Liver (tissue), 9 donors: ENCODE results near the gene SLC22A5. TPM values are rescaled to one million over a fixed set of nuclear protein-coding genes. Genes with fewer than 3 reads are reported as not detected.

Source experiments
- DNase-seq: peaks from one replicate; pipeline ENCODE4 v3.0.0-alpha.2; 2017; ENCODE audit warnings: low spot score
- H3K27ac ChIP-seq, 2 donors: one replicate each; pipeline ENCODE4 v1.7.0; 2013; ENCODE audit warnings: inconsistent platforms in 2 of 2, low read length in 2 of 2, control low read depth in 1 of 2, low read depth in 1 of 2, mild to moderate bottlenecking in 1 of 2
- H3K27me3 ChIP-seq, 4 donors: one replicate each; pipeline versions ENCODE4 v1.6.1 to v1.7.0; 2013; ENCODE audit warnings: low read length in 3 of 4, inconsistent platforms in 1 of 4, mild to moderate bottlenecking in 1 of 4, moderate library complexity in 1 of 4; ENCODE audit not compliant: control insufficient read depth in 4 of 4, insufficient read depth in 4 of 4
- H3K36me3 ChIP-seq, 4 donors: one replicate each; pipeline versions ENCODE4 v1.6.1 to v1.7.0; 2013; ENCODE audit warnings: low read length in 3 of 4, mild to moderate bottlenecking in 3 of 4, low read depth in 1 of 4, moderate library complexity in 1 of 4; ENCODE audit not compliant: control insufficient read depth in 4 of 4, insufficient read depth in 3 of 4
- H3K4me1 ChIP-seq, 4 donors: one replicate each; pipeline versions ENCODE4 v1.6.1 to v1.7.0; 2013; ENCODE audit warnings: low read length in 3 of 4, mild to moderate bottlenecking in 3 of 4, moderate library complexity in 1 of 4; ENCODE audit not compliant: control insufficient read depth in 4 of 4, insufficient read depth in 4 of 4
- H3K4me3 ChIP-seq, 3 donors: one replicate each; pipeline versions ENCODE4 v1.6.1 to v1.7.0; 2013; ENCODE audit warnings: low read length in 3 of 3, control low read depth in 1 of 3, low read depth in 1 of 3, mild to moderate bottlenecking in 1 of 3
- H3K9ac ChIP-seq, 2 donors: one replicate each; pipeline ENCODE4 v1.7.0; 2013; ENCODE audit warnings: low read length in 2 of 2, mild to moderate bottlenecking in 2 of 2, moderate library complexity in 2 of 2, control low read depth in 1 of 2, low read depth in 1 of 2
- H3K9me3 ChIP-seq, 4 donors: one replicate each; pipeline versions ENCODE4 v1.6.1 to v1.7.0; 2013; ENCODE audit warnings: low read length in 3 of 4; ENCODE audit not compliant: control insufficient read depth in 4 of 4
- EGR1 ChIP-seq, 2 donors: IDR thresholded peaks; 2 replicates each; pipeline ENCODE4 v1.6.1; 2016 to 2018; ENCODE audit warnings: antibody characterized with exemption in 2 of 2, low read depth in 2 of 2
- FOXA1 ChIP-seq: IDR thresholded peaks from 2 replicates; pipeline ENCODE4 v1.6.1; 2016; ENCODE audit warnings: antibody characterized with exemption
- GABPA ChIP-seq, 2 donors: IDR thresholded peaks in 1 of 2; conservative IDR thresholded peaks in 1 of 2; 2 replicates each; pipeline ENCODE4 v1.6.1; 2016; ENCODE audit warnings: antibody characterized with exemption in 2 of 2, mild to moderate bottlenecking in 1 of 2, moderate library complexity in 1 of 2
- HNF4A ChIP-seq, 2 donors: conservative IDR thresholded peaks; 2 replicates each; pipeline ENCODE4 v1.6.1; 2016; ENCODE audit warnings: antibody characterized with exemption in 2 of 2, mild to moderate bottlenecking in 2 of 2
- JUND ChIP-seq, 2 donors: IDR thresholded peaks; 2 replicates each; pipeline ENCODE4 v1.6.1; 2016; ENCODE audit warnings: antibody characterized with exemption in 2 of 2
- NR2F2 ChIP-seq: IDR thresholded peaks from 2 replicates; pipeline ENCODE4 v1.6.1; 2016; ENCODE audit warnings: antibody characterized with exemption
- RAD21 ChIP-seq, 2 donors: IDR thresholded peaks; 2 replicates each; pipeline ENCODE4 v1.6.1; 2016; ENCODE audit warnings: antibody characterized with exemption in 2 of 2, mild to moderate bottlenecking in 2 of 2
- RXRA ChIP-seq, 2 donors: IDR thresholded peaks; 2 replicates each; pipeline ENCODE4 v1.6.1; 2017 to 2018; ENCODE audit warnings: antibody characterized with exemption in 2 of 2, mild to moderate bottlenecking in 1 of 2
- TAF1 ChIP-seq: conservative IDR thresholded peaks from 2 replicates; pipeline ENCODE4 v1.6.1; 2016; ENCODE audit warnings: antibody characterized with exemption, mild to moderate bottlenecking
- YY1 ChIP-seq: IDR thresholded peaks from 2 replicates; pipeline ENCODE4 v1.6.1; 2016; ENCODE audit warnings: antibody characterized with exemption, mild to moderate bottlenecking
- WGBS: extraction: QIAGEN DNeasy Blood & Tissue Kit; methylation state at CpG from one replicate; pipeline ENCODE4 v1.1.7; 2013; 5-methylcytosine and 5-hydroxymethylcytosine counted together
- polyA plus RNA-seq, 2 donors: library from polyadenylated mRNA; stranded (reverse) in 1 of 2; unstranded in 1 of 2; fragments of 200-250 nt in 1 of 2; fragments of >200 nt in 1 of 2; fragmentation: Nextera tagmentation in 1 of 2; extraction: Ambion mirVana in 1 of 2; gene quantifications; one replicate each; pipeline versions ENCODE4 v1.2.1 to v1.2.3, GENCODE V29; 2013 to 2015
- total RNA-seq, 2 donors: library from RNA; depleted of rRNA; stranded (reverse); fragments of >200 nt; gene quantifications; one replicate each; pipeline ENCODE4 v1.2.3, GENCODE V29; 2014
- TF ChIP-seq, protein P1 (sequence below): IDR thresholded peaks from 2 replicates; pipeline ENCODE4 v1.6.1; 2016; ENCODE audit warnings: antibody characterized with exemption
- TF ChIP-seq, protein P2 (sequence below): fragments of 150-350 bp; IDR thresholded peaks from 2 replicates; pipeline ENCODE4 v1.5.1; 2017; ENCODE audit warnings: improper control_type of control experiment, low read depth, low read length; ENCODE audit not compliant: missing input control
- TF ChIP-seq, protein P3 (sequence below): IDR thresholded peaks from 2 replicates; pipeline ENCODE4 v1.6.1; 2016; ENCODE audit warnings: antibody characterized with exemption
- TF ChIP-seq, protein P4 (sequence below): IDR thresholded peaks from 2 replicates; pipeline ENCODE4 v1.6.1; 2016; ENCODE audit warnings: antibody characterized with exemption
- TF ChIP-seq, protein P5 (sequence below): IDR thresholded peaks from 2 replicates; pipeline ENCODE4 v1.6.1; 2016; ENCODE audit warnings: antibody characterized with exemption, mild to moderate bottlenecking
- donor health status: healthy.
- donor health status: healthy.
- donor health status: healthy.
- donor health status: healthy.
- donor health status: healthy.

Gene SLC22A5
- total and polyA plus RNA-seq, 4 donors = 3.4 to 12.7 (median 8.5) TPM

DNA sequence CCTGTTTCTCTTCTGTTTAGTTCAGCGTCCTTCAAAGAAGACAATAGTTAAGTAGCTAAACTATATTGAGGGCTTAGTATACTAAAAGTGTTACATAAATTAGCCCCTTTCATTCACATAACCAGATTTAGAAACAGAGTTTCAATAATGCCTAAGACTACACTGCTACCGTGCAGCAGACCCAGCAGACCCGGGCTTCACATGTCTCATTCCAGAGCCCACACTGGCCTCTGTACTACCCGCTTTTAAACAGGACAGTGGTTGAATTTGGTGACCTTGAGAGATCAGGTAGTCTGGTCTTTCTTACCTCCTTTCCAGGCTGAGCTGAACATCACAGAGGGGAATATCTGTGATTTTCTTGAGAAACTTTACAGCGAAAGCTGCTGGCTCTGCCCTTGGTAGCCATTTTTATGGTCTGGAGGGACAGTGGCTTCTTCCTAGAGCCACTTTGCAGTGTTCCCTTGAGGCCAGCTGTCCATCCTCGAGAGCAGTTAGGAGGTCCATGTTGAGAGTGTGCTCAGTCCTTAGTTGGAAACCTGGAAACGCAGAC, 56.5 kb downstream of the SLC22A5 start:
- Histone ChIP-seq H3K9me3 (no peaks in the 10 kb centered on the region), H3K9ac (peak overlapping the region in 1 of 2 donors; percentile 4), H3K4me3 (peak overlapping the region in 1 of 3 donors; percentile 3), H3K36me3 (peaks cover 0 to 4% (median 0%) of the 10 kb centered on the region in 4 donors), H3K27me3 (no peaks in the 10 kb centered on the region), H3K27ac (peak overlapping the region; percentile 81 to 94), H3K4me1 (peaks cover 26 to 70% (median 50%) of the 10 kb centered on the region in 4 donors)
- DNase-seq = peak; percentile 25
- TF ChIP-seq NR2F2 (no peak), RXRA (IDR thresholded peaks at IDR 0.05) (no peak)
- TF ChIP-seq, protein P1, sequence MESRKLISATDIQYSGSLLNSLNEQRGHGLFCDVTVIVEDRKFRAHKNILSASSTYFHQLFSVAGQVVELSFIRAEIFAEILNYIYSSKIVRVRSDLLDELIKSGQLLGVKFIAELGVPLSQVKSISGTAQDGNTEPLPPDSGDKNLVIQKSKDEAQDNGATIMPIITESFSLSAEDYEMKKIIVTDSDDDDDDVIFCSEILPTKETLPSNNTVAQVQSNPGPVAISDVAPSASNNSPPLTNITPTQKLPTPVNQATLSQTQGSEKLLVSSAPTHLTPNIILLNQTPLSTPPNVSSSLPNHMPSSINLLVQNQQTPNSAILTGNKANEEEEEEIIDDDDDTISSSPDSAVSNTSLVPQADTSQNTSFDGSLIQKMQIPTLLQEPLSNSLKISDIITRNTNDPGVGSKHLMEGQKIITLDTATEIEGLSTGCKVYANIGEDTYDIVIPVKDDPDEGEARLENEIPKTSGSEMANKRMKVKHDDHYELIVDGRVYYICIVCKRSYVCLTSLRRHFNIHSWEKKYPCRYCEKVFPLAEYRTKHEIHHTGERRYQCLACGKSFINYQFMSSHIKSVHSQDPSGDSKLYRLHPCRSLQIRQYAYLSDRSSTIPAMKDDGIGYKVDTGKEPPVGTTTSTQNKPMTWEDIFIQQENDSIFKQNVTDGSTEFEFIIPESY = no peak
- WGBS = 84% methylated on average over 7 of the region's 7 CpGs

DNA sequence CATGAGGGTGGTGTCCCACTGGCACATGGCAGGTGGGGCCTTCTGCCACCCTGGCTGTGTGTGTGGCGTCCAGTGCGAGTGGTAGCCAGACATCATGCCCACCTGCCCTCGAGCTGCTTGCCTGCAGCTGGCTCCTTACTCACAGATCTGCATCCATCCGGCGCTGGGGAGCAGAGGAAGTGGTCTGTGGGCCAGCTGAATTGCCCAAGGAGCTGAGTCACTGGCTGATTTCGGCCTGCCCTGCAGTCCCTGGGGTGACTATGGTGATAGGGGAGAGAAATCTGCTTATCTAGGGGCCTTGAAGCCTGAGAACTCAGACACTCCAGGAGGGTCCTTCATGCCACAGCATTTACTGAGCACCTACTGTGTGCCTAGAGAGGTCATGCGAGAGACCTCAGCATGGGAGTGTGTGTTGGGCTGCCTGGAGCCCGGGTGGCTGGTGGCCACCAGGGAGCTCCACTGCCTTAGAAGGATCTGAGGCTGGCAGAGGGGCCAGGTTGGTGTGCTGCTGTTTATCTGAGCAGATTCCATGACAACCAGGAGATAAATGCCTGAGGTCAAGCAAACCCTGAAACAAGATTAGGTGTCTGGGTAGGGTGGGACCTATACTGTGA, 57.1 kb downstream of the SLC22A5 start:
- H3K9me3 ChIP-seq = no peaks in the 10 kb centered on the region
- 65% methylated on average over 8 of the region's 8 CpGs for WGBS
- DNase-seq = no peak
- no peaks in the 10 kb centered on the region for H3K27me3 ChIP-seq
- peak overlapping the region; percentile 15 to 27 for H3K9ac ChIP-seq
- peak overlapping the region; percentile 81 to 94 for H3K27ac ChIP-seq
- TF ChIP-seq RXRA (IDR thresholded peaks at IDR 0.05) (no peak), RAD21 (IDR thresholded peaks at IDR 0.05) (peak; percentile 70 to 79), JUND (IDR thresholded peaks at IDR 0.05) (peak in 1 of 2 donors; percentile 52)
- TF ChIP-seq, protein P2, sequence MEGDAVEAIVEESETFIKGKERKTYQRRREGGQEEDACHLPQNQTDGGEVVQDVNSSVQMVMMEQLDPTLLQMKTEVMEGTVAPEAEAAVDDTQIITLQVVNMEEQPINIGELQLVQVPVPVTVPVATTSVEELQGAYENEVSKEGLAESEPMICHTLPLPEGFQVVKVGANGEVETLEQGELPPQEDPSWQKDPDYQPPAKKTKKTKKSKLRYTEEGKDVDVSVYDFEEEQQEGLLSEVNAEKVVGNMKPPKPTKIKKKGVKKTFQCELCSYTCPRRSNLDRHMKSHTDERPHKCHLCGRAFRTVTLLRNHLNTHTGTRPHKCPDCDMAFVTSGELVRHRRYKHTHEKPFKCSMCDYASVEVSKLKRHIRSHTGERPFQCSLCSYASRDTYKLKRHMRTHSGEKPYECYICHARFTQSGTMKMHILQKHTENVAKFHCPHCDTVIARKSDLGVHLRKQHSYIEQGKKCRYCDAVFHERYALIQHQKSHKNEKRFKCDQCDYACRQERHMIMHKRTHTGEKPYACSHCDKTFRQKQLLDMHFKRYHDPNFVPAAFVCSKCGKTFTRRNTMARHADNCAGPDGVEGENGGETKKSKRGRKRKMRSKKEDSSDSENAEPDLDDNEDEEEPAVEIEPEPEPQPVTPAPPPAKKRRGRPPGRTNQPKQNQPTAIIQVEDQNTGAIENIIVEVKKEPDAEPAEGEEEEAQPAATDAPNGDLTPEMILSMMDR = peak; percentile 39
- TF ChIP-seq, protein P3, sequence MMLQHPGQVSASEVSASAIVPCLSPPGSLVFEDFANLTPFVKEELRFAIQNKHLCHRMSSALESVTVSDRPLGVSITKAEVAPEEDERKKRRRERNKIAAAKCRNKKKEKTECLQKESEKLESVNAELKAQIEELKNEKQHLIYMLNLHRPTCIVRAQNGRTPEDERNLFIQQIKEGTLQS = no peak
- H3K4me1 ChIP-seq = peaks cover 26 to 64% (median 50%) of the 10 kb centered on the region in 4 donors
- peaks cover 0 to 4% (median 0%) of the 10 kb centered on the region in 4 donors for H3K36me3 ChIP-seq
- no peak overlapping the region for H3K4me3 ChIP-seq

DNA sequence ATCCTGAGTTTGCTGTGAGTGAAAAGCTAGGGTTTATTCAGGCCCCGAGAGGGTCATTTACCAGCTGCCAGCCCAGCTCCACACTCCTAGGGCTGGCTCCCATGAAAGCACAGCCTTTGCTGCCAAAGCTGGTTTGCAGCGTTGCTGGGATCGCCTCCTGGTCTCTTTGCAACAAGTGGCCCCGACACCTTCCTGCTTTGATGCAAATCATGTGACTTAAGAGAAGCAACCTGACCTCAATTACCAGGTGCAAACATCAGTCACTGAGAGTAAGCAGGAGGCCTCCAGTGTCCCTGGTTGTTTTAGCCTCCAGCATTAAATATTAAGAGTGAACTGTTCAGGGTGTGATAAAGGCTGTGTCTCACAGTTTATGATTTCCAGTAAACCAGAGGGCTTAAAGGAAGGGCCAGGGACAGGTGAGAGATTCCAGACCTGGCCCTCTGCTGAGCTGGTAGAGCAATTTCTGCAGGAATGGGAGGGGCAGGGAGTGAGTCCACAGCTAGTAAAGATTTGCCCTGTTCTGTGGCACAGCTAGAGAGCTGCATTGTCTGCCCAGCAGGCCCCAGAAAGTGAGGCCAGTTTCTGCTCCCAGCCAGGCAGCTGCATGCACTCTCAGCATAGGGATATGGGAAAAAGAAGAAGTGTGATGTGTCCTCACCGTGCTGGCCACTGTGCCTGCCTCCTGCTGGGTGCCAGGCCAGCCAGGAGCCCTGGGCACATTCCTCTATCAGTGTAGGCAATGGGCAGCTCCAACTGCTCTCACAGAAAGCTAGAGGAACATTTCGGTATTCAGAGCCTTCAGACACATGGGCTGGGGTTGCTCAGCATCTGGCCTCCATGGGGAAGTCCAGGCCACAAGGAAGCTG, 58.0 kb downstream of the SLC22A5 start:
- Histone ChIP-seq H3K9me3 (no peaks in the 10 kb centered on the region), H3K9ac (peak overlapping the region; percentile 17 to 27), H3K4me1 (peaks cover 24 to 59% (median 45%) of the 10 kb centered on the region in 4 donors), H3K27me3 (no peaks in the 10 kb centered on the region), H3K36me3 (peaks cover 0 to 4% (median 0%) of the 10 kb centered on the region in 4 donors), H3K27ac (peak overlapping the region; percentile 81 to 94), H3K4me3 (no peak overlapping the region)
- WGBS = 28% methylated on average over 6 of the region's 6 CpGs
- peak; percentile 32 for DNase-seq
- peak; percentile 48 for TF ChIP-seq YY1
- no peak for TF ChIP-seq GABPA (IDR thresholded peaks at IDR 0.05 in 1 of 2, conservative IDR thresholded peaks at IDR 0.05 in 1 of 2)
- no peak for TF ChIP-seq TAF1
- TF ChIP-seq RAD21 (IDR thresholded peaks at IDR 0.05) = peak in 1 of 2 donors; percentile 20
- peak in 1 of 2 donors; percentile 50 for TF ChIP-seq HNF4A (conservative IDR thresholded peaks at IDR 0.05)
- TF ChIP-seq FOXA1 = no peak
- no peak for TF ChIP-seq JUND (IDR thresholded peaks at IDR 0.05)
- no peak for TF ChIP-seq NR2F2
- TF ChIP-seq, protein P4, sequence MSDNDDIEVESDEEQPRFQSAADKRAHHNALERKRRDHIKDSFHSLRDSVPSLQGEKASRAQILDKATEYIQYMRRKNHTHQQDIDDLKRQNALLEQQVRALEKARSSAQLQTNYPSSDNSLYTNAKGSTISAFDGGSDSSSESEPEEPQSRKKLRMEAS = peak; percentile 37
- TF ChIP-seq EGR1 (IDR thresholded peaks at IDR 0.05; ENCODE audit: low read depth in 2 of 2) = no peak
- TF ChIP-seq, protein P5, sequence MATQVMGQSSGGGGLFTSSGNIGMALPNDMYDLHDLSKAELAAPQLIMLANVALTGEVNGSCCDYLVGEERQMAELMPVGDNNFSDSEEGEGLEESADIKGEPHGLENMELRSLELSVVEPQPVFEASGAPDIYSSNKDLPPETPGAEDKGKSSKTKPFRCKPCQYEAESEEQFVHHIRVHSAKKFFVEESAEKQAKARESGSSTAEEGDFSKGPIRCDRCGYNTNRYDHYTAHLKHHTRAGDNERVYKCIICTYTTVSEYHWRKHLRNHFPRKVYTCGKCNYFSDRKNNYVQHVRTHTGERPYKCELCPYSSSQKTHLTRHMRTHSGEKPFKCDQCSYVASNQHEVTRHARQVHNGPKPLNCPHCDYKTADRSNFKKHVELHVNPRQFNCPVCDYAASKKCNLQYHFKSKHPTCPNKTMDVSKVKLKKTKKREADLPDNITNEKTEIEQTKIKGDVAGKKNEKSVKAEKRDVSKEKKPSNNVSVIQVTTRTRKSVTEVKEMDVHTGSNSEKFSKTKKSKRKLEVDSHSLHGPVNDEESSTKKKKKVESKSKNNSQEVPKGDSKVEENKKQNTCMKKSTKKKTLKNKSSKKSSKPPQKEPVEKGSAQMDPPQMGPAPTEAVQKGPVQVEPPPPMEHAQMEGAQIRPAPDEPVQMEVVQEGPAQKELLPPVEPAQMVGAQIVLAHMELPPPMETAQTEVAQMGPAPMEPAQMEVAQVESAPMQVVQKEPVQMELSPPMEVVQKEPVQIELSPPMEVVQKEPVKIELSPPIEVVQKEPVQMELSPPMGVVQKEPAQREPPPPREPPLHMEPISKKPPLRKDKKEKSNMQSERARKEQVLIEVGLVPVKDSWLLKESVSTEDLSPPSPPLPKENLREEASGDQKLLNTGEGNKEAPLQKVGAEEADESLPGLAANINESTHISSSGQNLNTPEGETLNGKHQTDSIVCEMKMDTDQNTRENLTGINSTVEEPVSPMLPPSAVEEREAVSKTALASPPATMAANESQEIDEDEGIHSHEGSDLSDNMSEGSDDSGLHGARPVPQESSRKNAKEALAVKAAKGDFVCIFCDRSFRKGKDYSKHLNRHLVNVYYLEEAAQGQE = peak; percentile 46
